H1 (cell line): ENCODE results near the gene DSCAM. TPM values are rescaled to one million over a fixed set of nuclear protein-coding genes. Genes with fewer than 3 reads are reported as not detected.

Source experiments
- CHD7 ChIP-seq: fragments of 300-600 bp; sonication (generic); IDR thresholded peaks from 2 replicates; pipeline ENCODE4 v1.7.1; 2012; ENCODE audit warnings: low read length, moderate library complexity, mild to moderate bottlenecking, inconsistent platforms; ENCODE audit not compliant: insufficient replicate concordance
- polyA plus RNA-seq, 7 experiments: library from polyadenylated mRNA; depleted of rRNA in 3 of 7; stranded (reverse) in 5 of 7; unstranded in 2 of 7; fragments of >200 nt in 5 of 7; fragments of 200-250 nt in 2 of 7; gene quantifications; 1 replicate in 5 of 7; 2 replicates in 1 of 7; 4 replicates in 1 of 7; pipeline versions ENCODE4 v1.2.1 to v1.2.3, GENCODE V29; 2011 to 2013; ENCODE audit warnings: missing spikeins in 2 of 7, mixed read lengths in 2 of 7
- total RNA-seq: library from RNA; stranded (reverse); fragmentation: NEBNext Ultra II Directional; extraction: Animal tissue kit (Norgen Biotek cat#: 25700); gene quantifications from 2 replicates; pipeline ENCODE4 v1.2.1, GENCODE V29; 2021

Gene DSCAM
- total and polyA plus RNA-seq, 2 of the 8 experiments (the other 6 are each of a cell fraction or from before 2014, with no cell fraction given): 0.02 to 0.15 TPM

GRCh38 chr21:40047993-40048730 lies 798.8 kb downstream of the DSCAM start (continued):
- no peak for TF ChIP-seq CHD7
